Measurements from ENCODE around the gene TBC1D25.
"Not testable (repeated sequence)": the region's sequence is repeated elsewhere in the genome, so short reads cannot be mapped to it uniquely, and the experiment has no call there.

The TBC1D25 gene

DNA sequence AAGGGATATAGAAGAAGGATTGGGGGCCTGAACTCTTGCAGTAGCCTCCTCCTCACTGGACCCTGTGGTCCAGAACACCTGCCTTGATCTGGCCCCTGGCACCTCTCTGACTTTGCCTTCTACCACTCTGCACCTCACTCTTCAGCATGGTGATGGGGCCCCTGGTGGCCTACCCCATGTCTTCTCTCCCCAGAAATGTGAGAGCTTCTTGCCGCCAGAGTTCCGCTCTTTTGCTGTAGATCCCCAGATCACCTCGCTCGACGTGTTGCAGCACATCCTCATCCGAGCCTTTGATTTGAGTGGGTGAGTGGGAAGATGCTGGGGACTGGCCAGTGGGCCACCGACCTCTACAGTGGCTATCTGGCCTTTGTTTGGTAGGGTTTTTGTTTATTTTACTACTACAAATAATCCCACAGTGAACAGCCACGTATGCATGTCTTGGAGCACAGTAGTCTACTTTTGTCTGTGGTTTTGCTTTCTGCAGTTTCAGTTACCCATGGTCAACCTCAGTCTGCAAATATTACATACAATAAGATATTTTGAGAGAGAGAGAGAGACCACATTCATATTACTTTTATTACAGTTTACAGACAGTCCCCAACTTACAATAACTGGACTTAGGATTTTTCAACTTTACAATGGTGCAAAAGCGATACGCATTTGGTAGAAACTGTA, 1.8 kb downstream of the TBC1D25 start:
- Histone ChIP-seq H3K27ac (ENCODE audit: low read length) (no peak overlapping the region), H3K36me3 (ENCODE audit: insufficient read depth, low read length) (peaks cover 33% of the 10 kb centered on the region), H3K9me3 (ENCODE audit: insufficient read depth, low read length, severe bottlenecking) (no peaks in the 10 kb centered on the region), H3K4me3 (ENCODE audit: low read depth in 1 of 2, low read length in 2 of 2) (no peak overlapping the region), H4K20me1 (ENCODE audit: insufficient read depth, low read length) (no peaks in the 10 kb centered on the region), H2AFZ (ENCODE audit: low read depth, low read length) (no peak overlapping the region), H3K4me2 (ENCODE audit: insufficient read depth, low read length) (peak overlapping the region; percentile 79; the same call in 1 of the 2 replicates), H3K79me2 (ENCODE audit: insufficient read depth, low read length) (peaks cover 25% of the 10 kb centered on the region), H3K9ac (ENCODE audit: low read depth, low read length) (no peak overlapping the region), H3K4me1 (ENCODE audit: insufficient read depth, low read length) (peaks cover 22% of the 10 kb centered on the region), H3K27me3 (ENCODE audit: insufficient read depth, low read length, poor library complexity) (no peaks in the 10 kb centered on the region)
- DNase-seq (no peak), ATAC-seq (ENCODE audit: insufficient read depth, low read depth) (no peak)
- no peak for TF ChIP-seq EZH2 (IDR thresholded peaks at IDR 0.05; ENCODE audit: borderline replicate concordance, low read depth, low read length, severe bottlenecking)
- TF ChIP-seq, protein P1, sequence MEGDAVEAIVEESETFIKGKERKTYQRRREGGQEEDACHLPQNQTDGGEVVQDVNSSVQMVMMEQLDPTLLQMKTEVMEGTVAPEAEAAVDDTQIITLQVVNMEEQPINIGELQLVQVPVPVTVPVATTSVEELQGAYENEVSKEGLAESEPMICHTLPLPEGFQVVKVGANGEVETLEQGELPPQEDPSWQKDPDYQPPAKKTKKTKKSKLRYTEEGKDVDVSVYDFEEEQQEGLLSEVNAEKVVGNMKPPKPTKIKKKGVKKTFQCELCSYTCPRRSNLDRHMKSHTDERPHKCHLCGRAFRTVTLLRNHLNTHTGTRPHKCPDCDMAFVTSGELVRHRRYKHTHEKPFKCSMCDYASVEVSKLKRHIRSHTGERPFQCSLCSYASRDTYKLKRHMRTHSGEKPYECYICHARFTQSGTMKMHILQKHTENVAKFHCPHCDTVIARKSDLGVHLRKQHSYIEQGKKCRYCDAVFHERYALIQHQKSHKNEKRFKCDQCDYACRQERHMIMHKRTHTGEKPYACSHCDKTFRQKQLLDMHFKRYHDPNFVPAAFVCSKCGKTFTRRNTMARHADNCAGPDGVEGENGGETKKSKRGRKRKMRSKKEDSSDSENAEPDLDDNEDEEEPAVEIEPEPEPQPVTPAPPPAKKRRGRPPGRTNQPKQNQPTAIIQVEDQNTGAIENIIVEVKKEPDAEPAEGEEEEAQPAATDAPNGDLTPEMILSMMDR (IDR thresholded peaks at IDR 0.05; ENCODE audit: borderline replicate concordance, extremely low read depth, low read length, poor library complexity, severe bottlenecking), result no peak

DNA sequence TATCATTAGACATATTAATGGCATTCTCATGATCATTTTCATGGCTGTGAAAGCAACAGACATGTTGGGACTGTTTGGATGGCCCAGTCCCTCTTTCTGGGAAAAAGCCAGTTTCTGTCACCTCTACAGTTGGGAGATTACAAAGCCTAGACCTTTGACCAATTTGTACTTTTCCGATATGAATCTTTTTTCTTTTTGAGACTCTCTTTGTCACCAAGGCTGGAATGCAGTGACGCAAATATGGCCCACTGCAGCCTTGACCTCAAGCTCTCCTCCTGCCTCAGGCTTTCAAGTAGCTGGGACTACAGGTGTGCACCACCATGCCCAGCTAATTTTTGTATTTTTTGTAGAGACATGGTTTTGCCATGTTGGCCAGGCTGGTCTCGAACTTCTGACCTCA, 9.4 kb downstream of the TBC1D25 start:
- ATAC-seq (ENCODE audit: insufficient read depth, low read depth), result no peak
- Histone ChIP-seq H3K27me3 (ENCODE audit: insufficient read depth, low read length, poor library complexity) (no peaks in the 10 kb centered on the region), H4K20me1 (ENCODE audit: insufficient read depth, low read length) (no peaks in the 10 kb centered on the region), H3K4me1 (ENCODE audit: insufficient read depth, low read length) (no peaks in the 10 kb centered on the region), H3K79me2 (ENCODE audit: insufficient read depth, low read length) (no peaks in the 10 kb centered on the region), H3K4me3 (ENCODE audit: low read depth in 1 of 2, low read length in 2 of 2) (no peak overlapping the region), H3K36me3 (ENCODE audit: insufficient read depth, low read length) (peaks cover 31% of the 10 kb centered on the region), H3K9ac (ENCODE audit: low read depth, low read length) (no peak overlapping the region), H3K9me3 (ENCODE audit: insufficient read depth, low read length, severe bottlenecking) (no peaks in the 10 kb centered on the region), H3K27ac (ENCODE audit: low read length) (no peak overlapping the region), H2AFZ (ENCODE audit: low read depth, low read length) (no peak overlapping the region), H3K4me2 (ENCODE audit: insufficient read depth, low read length) (no peak overlapping the region)
- no peak for DNase-seq
- TF ChIP-seq, protein P1 (IDR thresholded peaks at IDR 0.05; ENCODE audit: borderline replicate concordance, extremely low read depth, low read length, poor library complexity, severe bottlenecking), result no peak
- no peak for TF ChIP-seq EZH2 (IDR thresholded peaks at IDR 0.05; ENCODE audit: borderline replicate concordance, low read depth, low read length, severe bottlenecking)

DNA sequence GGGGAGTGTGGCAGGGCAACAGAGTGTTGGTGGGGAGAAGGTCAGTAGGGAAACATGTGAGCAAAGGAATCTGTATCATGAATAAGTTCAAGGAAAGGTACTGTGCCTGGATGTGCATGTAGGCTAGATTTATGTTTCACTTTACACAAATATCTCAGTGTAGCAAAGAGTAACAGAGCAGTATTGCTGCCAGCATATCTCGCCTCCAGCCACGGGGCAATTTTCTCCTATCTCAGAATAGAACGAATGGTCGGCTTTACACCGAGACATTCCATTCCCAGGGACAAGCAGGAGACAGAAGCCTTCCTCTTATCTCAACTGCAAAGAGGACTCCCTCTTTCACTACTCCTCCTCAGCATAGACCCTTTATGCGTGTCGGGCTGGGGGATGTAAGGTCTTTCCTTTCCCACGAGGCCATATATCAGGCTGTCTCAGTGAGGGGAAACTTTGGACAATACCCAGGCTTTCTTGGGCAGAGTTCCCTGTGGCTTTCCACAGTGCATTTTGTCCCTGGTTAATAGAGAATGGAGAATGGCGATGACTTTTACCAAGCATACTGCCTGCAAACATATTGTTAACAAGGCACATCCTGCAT, 16.3 kb downstream of the TBC1D25 start:
- not testable (repeated sequence) for ATAC-seq (ENCODE audit: insufficient read depth, low read depth); H3K9me3 ChIP-seq (ENCODE audit: insufficient read depth, low read length, severe bottlenecking); DNase-seq; H3K4me2 ChIP-seq (ENCODE audit: insufficient read depth, low read length); H3K27me3 ChIP-seq (ENCODE audit: insufficient read depth, low read length, poor library complexity); H3K4me3 ChIP-seq (ENCODE audit: low read depth in 1 of 2, low read length in 2 of 2); H2AFZ ChIP-seq (ENCODE audit: low read depth, low read length); H3K4me1 ChIP-seq (ENCODE audit: insufficient read depth, low read length); H4K20me1 ChIP-seq (ENCODE audit: insufficient read depth, low read length); H3K27ac ChIP-seq (ENCODE audit: low read length); H3K9ac ChIP-seq (ENCODE audit: low read depth, low read length); H3K79me2 ChIP-seq (ENCODE audit: insufficient read depth, low read length)
- H3K36me3 ChIP-seq (ENCODE audit: insufficient read depth, low read length), result peaks cover 39% of the 10 kb centered on the region

DNA sequence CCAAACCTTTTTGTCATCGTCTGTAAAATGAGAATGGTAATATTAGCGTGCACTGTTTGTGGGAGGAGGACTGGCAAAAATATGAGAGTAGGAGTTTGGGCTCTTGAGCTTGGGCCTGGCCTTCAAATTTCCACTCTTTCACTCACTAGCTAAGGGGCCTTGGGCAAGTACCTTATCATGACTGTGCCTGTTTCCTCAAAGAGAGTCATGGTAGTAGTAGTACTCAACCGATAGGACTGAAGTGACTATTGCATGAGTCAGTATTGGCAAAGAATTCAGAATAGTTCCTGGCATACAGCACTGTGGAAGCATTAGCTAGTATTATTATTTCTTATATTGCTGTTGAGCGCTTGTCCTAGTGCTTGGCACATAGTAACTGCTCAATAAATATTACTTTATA, 18.8 kb downstream of the TBC1D25 start:
- Histone ChIP-seq H3K4me1 (ENCODE audit: insufficient read depth, low read length) (no peaks in the 10 kb centered on the region), H3K4me2 (ENCODE audit: insufficient read depth, low read length) (no peak overlapping the region), H3K79me2 (ENCODE audit: insufficient read depth, low read length) (no peaks in the 10 kb centered on the region), H2AFZ (ENCODE audit: low read depth, low read length) (no peak overlapping the region), H3K27ac (ENCODE audit: low read length) (no peak overlapping the region), H3K9ac (ENCODE audit: low read depth, low read length) (no peak overlapping the region), H3K36me3 (ENCODE audit: insufficient read depth, low read length) (peaks cover 53% of the 10 kb centered on the region), H3K27me3 (ENCODE audit: insufficient read depth, low read length, poor library complexity) (no peaks in the 10 kb centered on the region), H3K4me3 (ENCODE audit: low read depth in 1 of 2, low read length in 2 of 2) (no peak overlapping the region), H4K20me1 (ENCODE audit: insufficient read depth, low read length) (no peaks in the 10 kb centered on the region), H3K9me3 (ENCODE audit: insufficient read depth, low read length, severe bottlenecking) (no peaks in the 10 kb centered on the region)
- ATAC-seq (ENCODE audit: insufficient read depth, low read depth), result no peak
- no peak for DNase-seq
- TF ChIP-seq, protein P1 (IDR thresholded peaks at IDR 0.05; ENCODE audit: borderline replicate concordance, extremely low read depth, low read length, poor library complexity, severe bottlenecking), result no peak
- no peak for TF ChIP-seq EZH2 (IDR thresholded peaks at IDR 0.05; ENCODE audit: borderline replicate concordance, low read depth, low read length, severe bottlenecking)
